Astrocyte (in vitro differentiated cells and primary cell): ENCODE results near the gene MIA2.
"Not testable (repeated sequence)": the region's sequence is repeated elsewhere in the genome, so short reads cannot be mapped to it uniquely, and the experiment has no call there.

Experiments
- CTCF ChIP-seq: IDR thresholded peaks from 2 replicates; pipeline ENCODE4 v1.5.1; 2011; ENCODE audit warnings: low read depth, mild to moderate bottlenecking, inconsistent platforms, low read length, moderate library complexity; ENCODE audit not compliant: insufficient read depth
- EZH2 ChIP-seq: IDR thresholded peaks from 2 replicates; pipeline ENCODE4 v1.6.1; 2012; ENCODE audit warnings: mild to moderate bottlenecking, low read length, inconsistent platforms; ENCODE audit not compliant: insufficient read depth

- TF ChIP-seq CTCF, EZH2: not testable (repeated sequence)
These were observed 66.7 kb downstream of the MIA2 start for GRCh38 chr14:39300389-39300788.
